Trophoblast cell (in vitro differentiated cells and primary cell): ENCODE data around the gene CAMSAP1.

Experiments used
- DNase-seq, 2 donors: peaks; one replicate each; pipeline ENCODE4 v3.0.0-alpha.2; 2016
- H2AFZ ChIP-seq: 2 replicates; pipeline ENCODE4 v1.6.1; 2013; ENCODE audit warnings: low read length, moderate library complexity, mild to moderate bottlenecking; ENCODE audit not compliant: insufficient read depth, poor library complexity
- H2AK5ac ChIP-seq: 2 replicates; pipeline ENCODE4 v1.6.1; 2013; ENCODE audit warnings: mild to moderate bottlenecking, low read length
- H2BK120ac ChIP-seq: 2 replicates; pipeline ENCODE4 v1.6.1; 2013; ENCODE audit warnings: low read length, mild to moderate bottlenecking, moderate library complexity; ENCODE audit not compliant: insufficient read depth, poor library complexity
- H2BK12ac ChIP-seq: 2 replicates; pipeline ENCODE4 v1.6.1; 2013; ENCODE audit warnings: mild to moderate bottlenecking, low read length, moderate library complexity
- H2BK5ac ChIP-seq: 2 replicates; pipeline ENCODE4 v1.6.1; 2013; ENCODE audit warnings: low read length, low read depth, moderate library complexity, mild to moderate bottlenecking; ENCODE audit not compliant: poor library complexity
- H3K14ac ChIP-seq: 2 replicates; pipeline ENCODE4 v1.6.1; 2013; ENCODE audit warnings: mild to moderate bottlenecking, low read length
- H3K18ac ChIP-seq: 2 replicates; pipeline ENCODE4 v1.6.1; 2013; ENCODE audit warnings: mild to moderate bottlenecking, low read length
- H3K23ac ChIP-seq: 2 replicates; pipeline ENCODE4 v1.6.1; 2013; ENCODE audit warnings: low read length
- H3K27ac ChIP-seq: 2 replicates; pipeline ENCODE4 v1.5.1; 2013; ENCODE audit warnings: low read depth, mild to moderate bottlenecking, inconsistent platforms, low read length, moderate library complexity
- H3K27me3 ChIP-seq: 2 replicates; pipeline ENCODE4 v1.6.1; 2013; ENCODE audit warnings: inconsistent platforms, mild to moderate bottlenecking, low read length, moderate library complexity; ENCODE audit not compliant: insufficient read depth
- H3K36me3 ChIP-seq, 2 experiments: 1 replicate in 1 of 2; 2 replicates in 1 of 2; pipeline ENCODE4 v1.6.1; 2013; ENCODE audit warnings: low read length in 2 of 2, mild to moderate bottlenecking in 2 of 2, moderate library complexity in 1 of 2; ENCODE audit not compliant: insufficient read depth in 2 of 2, control insufficient read depth in 1 of 2
- H3K4ac ChIP-seq: 2 replicates; pipeline ENCODE4 v1.6.1; 2013; ENCODE audit warnings: low read depth, mild to moderate bottlenecking, low read length, moderate library complexity
- H3K4me1 ChIP-seq, 2 experiments: 1 replicate in 1 of 2; 2 replicates in 1 of 2; pipeline ENCODE4 v1.6.1; 2013; ENCODE audit warnings: low read length in 2 of 2, mild to moderate bottlenecking in 2 of 2, moderate library complexity in 1 of 2; ENCODE audit not compliant: insufficient read depth in 2 of 2, control insufficient read depth in 1 of 2
- H3K4me2 ChIP-seq: 2 replicates; pipeline ENCODE4 v1.6.1; 2013; ENCODE audit warnings: inconsistent platforms, mild to moderate bottlenecking, low read length, moderate library complexity
- H3K4me3 ChIP-seq: 2 replicates; pipeline ENCODE4 v1.5.1; 2013; ENCODE audit warnings: mild to moderate bottlenecking, low read depth, low read length, inconsistent platforms
- H3K79me1 ChIP-seq: one replicate; pipeline ENCODE4 v1.6.1; 2013; ENCODE audit warnings: low read length
- H3K79me2 ChIP-seq: 2 replicates; pipeline ENCODE4 v1.6.1; 2013; ENCODE audit warnings: low read length, mild to moderate bottlenecking; ENCODE audit not compliant: control insufficient read depth, insufficient read depth, poor library complexity
- H3K9ac ChIP-seq: 2 replicates; pipeline ENCODE4 v1.6.1; 2013; ENCODE audit warnings: mild to moderate bottlenecking, low read length
- H3K9me3 ChIP-seq: 2 replicates; pipeline ENCODE4 v1.6.1; 2013; ENCODE audit warnings: low read depth, mild to moderate bottlenecking, control low read depth, inconsistent platforms, low read length; ENCODE audit not compliant: insufficient read depth
- H4K12ac ChIP-seq: 2 replicates; pipeline ENCODE4 v1.6.1; 2013; ENCODE audit warnings: low read depth, mild to moderate bottlenecking, low read length, moderate library complexity
- H4K8ac ChIP-seq: 2 replicates; pipeline ENCODE4 v1.6.1; 2013; ENCODE audit warnings: low read depth, mild to moderate bottlenecking, low read length, moderate library complexity
- H4K91ac ChIP-seq: one replicate; pipeline ENCODE4 v1.6.1; 2013; ENCODE audit warnings: low read depth, mild to moderate bottlenecking, low read length, moderate library complexity
- WGBS: extraction: QIAGEN DNeasy Blood & Tissue Kit; methylation state at CpG from one replicate; pipeline ENCODE4 v1.1.7; 2013; ENCODE audit warnings: missing lambda C conversion rate; ENCODE audit not compliant: insufficient read length, insufficient coverage; ENCODE audit errors: extremely low coverage; 5-methylcytosine and 5-hydroxymethylcytosine counted together

The CAMSAP1 gene

DNA sequence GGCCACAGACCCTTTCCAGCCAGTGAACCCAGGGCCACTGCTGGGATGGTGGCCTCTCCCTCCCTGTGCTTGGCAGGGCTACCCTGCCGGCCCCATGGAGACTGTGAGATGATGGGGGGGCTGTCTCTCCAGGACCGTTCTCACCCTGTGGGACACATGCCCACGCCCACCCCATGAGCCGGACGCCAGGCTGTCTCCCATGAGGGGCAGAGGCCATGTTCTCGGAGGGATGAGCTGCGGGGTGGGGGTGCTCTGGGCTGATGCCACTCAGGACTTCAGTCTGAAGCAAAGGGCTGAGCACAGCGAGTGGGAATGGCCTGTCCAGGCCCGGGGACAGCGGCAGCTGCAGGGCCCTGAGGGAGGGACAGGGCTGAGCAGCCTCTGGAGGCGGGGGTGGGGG is 116.5 kb downstream of the CAMSAP1 start:
- no peak for DNase-seq
- H2BK12ac ChIP-seq: no peak overlapping the region
- no CpG with 5 or more reads among the region's 11 CpGs for WGBS
- H3K4ac ChIP-seq: no peak overlapping the region
- H2AK5ac ChIP-seq: no peak overlapping the region
- H4K91ac ChIP-seq: no peak overlapping the region
- H3K27ac ChIP-seq: no peak overlapping the region
- no peaks in the 10 kb centered on the region for H3K79me2 ChIP-seq
- H2AFZ ChIP-seq: no peak overlapping the region
- H3K4me1 ChIP-seq: no peaks in the 10 kb centered on the region
- no peaks in the 10 kb centered on the region for H3K79me1 ChIP-seq
- no peak overlapping the region for H4K8ac ChIP-seq
- no peak overlapping the region for H3K14ac ChIP-seq
- H3K23ac ChIP-seq: no peak overlapping the region
- H3K36me3 ChIP-seq: no peaks in the 10 kb centered on the region
- H3K27me3 ChIP-seq: no peaks in the 10 kb centered on the region
- H3K4me3 ChIP-seq: no peak overlapping the region
- no peak overlapping the region for H2BK120ac ChIP-seq
- no peak overlapping the region for H2BK5ac ChIP-seq
- peaks cover 7% of the 10 kb centered on the region for H3K9me3 ChIP-seq
- H3K9ac ChIP-seq: no peak overlapping the region
- H4K12ac ChIP-seq: no peak overlapping the region
- H3K18ac ChIP-seq: no peak overlapping the region
- no peak overlapping the region for H3K4me2 ChIP-seq

DNA sequence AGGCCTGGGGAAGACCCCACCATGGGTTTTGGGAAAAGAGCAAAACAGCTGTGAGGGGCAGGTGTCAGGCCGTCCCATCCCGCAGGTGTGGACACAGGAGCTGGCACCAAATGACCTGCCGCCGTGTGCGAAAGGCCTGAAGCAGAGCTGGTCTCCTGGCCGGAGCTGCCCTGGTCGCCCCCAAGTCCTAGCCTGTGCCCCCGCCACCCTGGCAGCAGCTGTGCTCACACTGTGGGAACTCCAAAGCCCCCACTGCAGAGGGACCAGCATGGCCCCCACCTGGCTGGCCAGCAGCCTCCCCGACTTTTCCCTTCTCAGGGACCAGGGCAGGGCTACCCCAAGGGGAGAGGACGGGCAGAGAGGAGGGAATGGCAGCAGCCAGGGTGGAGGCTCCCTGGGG is 117.0 kb downstream of the CAMSAP1 start:
- Histone ChIP-seq H2AFZ (no peak overlapping the region), H3K4me2 (no peak overlapping the region), H4K8ac (no peak overlapping the region), H3K4me3 (no peak overlapping the region), H2BK12ac (no peak overlapping the region), H3K4ac (no peak overlapping the region), H3K79me2 (no peaks in the 10 kb centered on the region), H2BK120ac (no peak overlapping the region), H3K14ac (no peak overlapping the region), H3K27me3 (no peaks in the 10 kb centered on the region), H3K9ac (no peak overlapping the region), H3K18ac (no peak overlapping the region), H4K12ac (no peak overlapping the region), H3K23ac (no peak overlapping the region), H3K79me1 (no peaks in the 10 kb centered on the region), H4K91ac (no peak overlapping the region), H2AK5ac (no peak overlapping the region), H3K27ac (no peak overlapping the region), H2BK5ac (no peak overlapping the region), H3K4me1 (no peaks in the 10 kb centered on the region), H3K9me3 (peaks cover 7% of the 10 kb centered on the region), H3K36me3 (no peaks in the 10 kb centered on the region)
- no CpG with 5 or more reads among the region's 10 CpGs for WGBS
- no peak for DNase-seq

DNA sequence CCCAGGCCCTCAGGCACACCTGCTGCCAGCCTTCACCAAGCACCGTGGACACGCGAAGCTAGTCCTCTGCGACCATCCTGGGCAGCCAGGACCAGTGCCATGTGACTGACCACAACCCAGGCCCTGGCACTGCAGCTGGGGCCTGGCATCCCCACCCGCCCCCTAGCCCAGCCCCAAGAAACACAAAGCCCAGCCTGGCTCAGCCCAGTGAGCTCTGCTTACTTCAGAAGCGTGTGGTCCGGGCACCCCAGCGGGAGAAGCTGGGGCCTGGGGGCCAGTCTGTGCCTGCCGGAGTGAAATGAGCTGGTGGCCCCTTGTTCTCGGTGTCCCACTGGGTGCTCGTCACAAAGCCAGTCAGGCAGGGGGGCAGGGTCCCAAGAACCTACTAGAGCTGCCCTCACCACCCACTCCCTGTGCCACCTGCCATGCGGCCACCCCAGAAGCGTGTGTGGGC is 117.5 kb downstream of the CAMSAP1 start:
- Histone ChIP-seq H2BK120ac (no peak overlapping the region), H3K27ac (no peak overlapping the region), H2AFZ (no peak overlapping the region), H3K79me1 (no peaks in the 10 kb centered on the region), H3K4me2 (no peak overlapping the region), H3K9me3 (peaks cover 7% of the 10 kb centered on the region), H3K4ac (no peak overlapping the region), H3K79me2 (no peaks in the 10 kb centered on the region), H3K23ac (no peak overlapping the region), H4K12ac (no peak overlapping the region), H3K36me3 (no peaks in the 10 kb centered on the region), H3K14ac (no peak overlapping the region), H2AK5ac (no peak overlapping the region), H3K27me3 (no peaks in the 10 kb centered on the region), H2BK12ac (no peak overlapping the region), H4K91ac (no peak overlapping the region), H3K18ac (no peak overlapping the region), H2BK5ac (no peak overlapping the region), H3K4me1 (no peaks in the 10 kb centered on the region), H3K4me3 (no peak overlapping the region), H3K9ac (no peak overlapping the region), H4K8ac (no peak overlapping the region)
- WGBS: no CpG with 5 or more reads among the region's 13 CpGs
- no peak for DNase-seq

DNA sequence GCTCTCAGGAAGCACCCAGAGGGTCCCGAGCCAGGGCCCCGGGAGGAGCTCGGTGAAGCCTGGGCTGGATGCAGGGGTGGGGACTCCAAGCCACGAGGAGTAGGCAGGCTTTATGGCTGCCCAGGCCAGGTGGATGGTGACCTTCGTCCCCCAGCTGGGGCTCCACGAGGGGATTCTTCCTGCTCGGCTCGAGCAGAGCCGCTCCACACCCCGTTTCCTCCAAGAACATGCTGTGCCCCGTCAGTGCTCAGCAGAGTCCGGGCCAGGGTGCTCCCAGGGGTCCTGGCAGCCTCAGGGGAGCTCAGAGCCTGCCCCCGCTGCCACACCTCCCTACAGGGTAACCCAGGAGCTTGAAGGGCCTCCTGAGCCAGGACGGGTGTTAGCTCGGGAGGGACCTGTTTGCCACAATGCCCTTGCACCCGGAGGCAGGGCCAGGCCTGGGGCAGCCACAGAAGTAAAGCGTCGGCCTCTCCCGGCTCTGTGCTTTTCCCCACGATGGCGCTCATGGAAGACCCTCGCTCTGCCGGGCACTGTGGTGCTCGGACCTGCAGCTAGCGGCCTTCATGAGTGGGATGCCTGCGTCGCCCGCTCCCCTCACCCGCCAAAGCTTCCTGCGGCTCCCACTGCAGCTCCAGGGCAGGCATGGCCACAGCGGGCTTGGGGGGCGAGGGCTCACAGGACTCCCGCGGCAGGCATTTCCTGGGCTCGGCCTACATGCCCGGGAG is 118.6 kb downstream of the CAMSAP1 start:
- no peak overlapping the region for H3K4me2 ChIP-seq
- no peak overlapping the region for H4K91ac ChIP-seq
- H3K79me2 ChIP-seq: no peaks in the 10 kb centered on the region
- no peak overlapping the region for H3K27ac ChIP-seq
- no peak overlapping the region for H3K18ac ChIP-seq
- no peak overlapping the region for H3K9ac ChIP-seq
- no peaks in the 10 kb centered on the region for H3K27me3 ChIP-seq
- peaks cover 7% of the 10 kb centered on the region for H3K9me3 ChIP-seq
- no peak overlapping the region for H4K8ac ChIP-seq
- no peak overlapping the region for H3K23ac ChIP-seq
- H4K12ac ChIP-seq: no peak overlapping the region
- H2BK5ac ChIP-seq: no peak overlapping the region
- no peak overlapping the region for H2AK5ac ChIP-seq
- no peak overlapping the region for H2BK120ac ChIP-seq
- H3K4me3 ChIP-seq: peak overlapping the region; percentile 14
- WGBS: no CpG with 5 or more reads among the region's 36 CpGs
- no peaks in the 10 kb centered on the region for H3K4me1 ChIP-seq
- H2AFZ ChIP-seq: no peak overlapping the region
- no peak overlapping the region for H2BK12ac ChIP-seq
- H3K14ac ChIP-seq: no peak overlapping the region
- no peaks in the 10 kb centered on the region for H3K79me1 ChIP-seq
- no peak overlapping the region for H3K4ac ChIP-seq
- no peak for DNase-seq
- no peaks in the 10 kb centered on the region for H3K36me3 ChIP-seq
